Measurements from ENCODE around the gene MOB2. TPM values are rescaled to one million over a fixed set of nuclear protein-coding genes. Genes with fewer than 3 reads are reported as not detected.

The MOB2 gene
- total RNA-seq, 2 donors from 2014 or later = 11.4 to 31.3 TPM

DNA sequence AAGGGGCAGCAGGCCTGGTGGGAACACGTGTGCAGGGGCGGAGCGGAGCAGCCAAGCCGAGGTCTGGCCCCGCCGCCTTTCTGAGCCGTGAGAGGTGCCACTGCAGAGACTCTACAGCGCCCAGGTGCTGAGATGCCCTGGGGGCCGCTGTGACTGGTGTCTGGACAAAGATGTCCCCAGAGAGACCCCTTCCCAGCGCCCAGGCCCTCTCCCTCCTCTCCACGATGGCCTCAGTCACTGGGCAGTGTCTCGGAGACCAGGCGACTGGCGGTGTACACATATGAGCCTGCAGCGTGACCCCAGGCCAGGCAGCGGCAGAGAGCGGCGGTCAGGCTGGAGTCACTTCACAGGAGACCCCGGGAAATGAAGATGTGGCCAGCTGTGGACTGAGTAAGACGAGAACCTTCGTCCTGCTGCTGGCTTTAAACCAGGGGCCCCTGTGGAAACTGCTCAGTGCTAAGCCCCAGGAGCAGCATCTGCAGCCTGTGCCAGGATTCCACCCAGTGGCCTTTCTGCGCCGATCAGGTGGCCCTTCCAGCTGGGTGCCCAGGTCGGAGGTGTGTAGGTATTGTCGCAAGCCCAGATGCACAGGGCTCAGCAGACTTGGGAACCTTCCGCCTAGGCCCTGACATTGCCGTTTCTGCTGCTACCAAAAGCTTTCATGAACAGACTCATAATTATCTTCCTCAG is 34.7 kb downstream of the MOB2 start:
- ATAC-seq (no peak), DNase-seq (no peak)
- Histone ChIP-seq H3K36me3 (replicated peaks in 1 of 2; ENCODE audit: insufficient read depth in 1 of 2, low read depth in 2 of 2) (peaks cover 0 to 2% of the 10 kb centered on the region in 2 donors), H3K9me3 (no peaks in the 10 kb centered on the region), H3K4me1 (no peaks in the 10 kb centered on the region), H3K27ac (no peak overlapping the region), H3K27me3 (no peaks in the 10 kb centered on the region), H3K4me3 (no peak overlapping the region)
- intact Hi-C loops (cut with DNase I) = loop anchor here (10.0 kb wide), 1 partner anchor 587 kb away; no protein-coding TSS in a partner anchor
- WGBS, 2 donors = 59 to 82% methylated on average over 5 to 25 of the region's 27 CpGs
- TF ChIP-seq, protein P1, sequence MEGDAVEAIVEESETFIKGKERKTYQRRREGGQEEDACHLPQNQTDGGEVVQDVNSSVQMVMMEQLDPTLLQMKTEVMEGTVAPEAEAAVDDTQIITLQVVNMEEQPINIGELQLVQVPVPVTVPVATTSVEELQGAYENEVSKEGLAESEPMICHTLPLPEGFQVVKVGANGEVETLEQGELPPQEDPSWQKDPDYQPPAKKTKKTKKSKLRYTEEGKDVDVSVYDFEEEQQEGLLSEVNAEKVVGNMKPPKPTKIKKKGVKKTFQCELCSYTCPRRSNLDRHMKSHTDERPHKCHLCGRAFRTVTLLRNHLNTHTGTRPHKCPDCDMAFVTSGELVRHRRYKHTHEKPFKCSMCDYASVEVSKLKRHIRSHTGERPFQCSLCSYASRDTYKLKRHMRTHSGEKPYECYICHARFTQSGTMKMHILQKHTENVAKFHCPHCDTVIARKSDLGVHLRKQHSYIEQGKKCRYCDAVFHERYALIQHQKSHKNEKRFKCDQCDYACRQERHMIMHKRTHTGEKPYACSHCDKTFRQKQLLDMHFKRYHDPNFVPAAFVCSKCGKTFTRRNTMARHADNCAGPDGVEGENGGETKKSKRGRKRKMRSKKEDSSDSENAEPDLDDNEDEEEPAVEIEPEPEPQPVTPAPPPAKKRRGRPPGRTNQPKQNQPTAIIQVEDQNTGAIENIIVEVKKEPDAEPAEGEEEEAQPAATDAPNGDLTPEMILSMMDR (IDR thresholded peaks at IDR 0.05) = no peak
- no peak for TF ChIP-seq POLR2A (IDR thresholded peaks at IDR 0.05)

DNA sequence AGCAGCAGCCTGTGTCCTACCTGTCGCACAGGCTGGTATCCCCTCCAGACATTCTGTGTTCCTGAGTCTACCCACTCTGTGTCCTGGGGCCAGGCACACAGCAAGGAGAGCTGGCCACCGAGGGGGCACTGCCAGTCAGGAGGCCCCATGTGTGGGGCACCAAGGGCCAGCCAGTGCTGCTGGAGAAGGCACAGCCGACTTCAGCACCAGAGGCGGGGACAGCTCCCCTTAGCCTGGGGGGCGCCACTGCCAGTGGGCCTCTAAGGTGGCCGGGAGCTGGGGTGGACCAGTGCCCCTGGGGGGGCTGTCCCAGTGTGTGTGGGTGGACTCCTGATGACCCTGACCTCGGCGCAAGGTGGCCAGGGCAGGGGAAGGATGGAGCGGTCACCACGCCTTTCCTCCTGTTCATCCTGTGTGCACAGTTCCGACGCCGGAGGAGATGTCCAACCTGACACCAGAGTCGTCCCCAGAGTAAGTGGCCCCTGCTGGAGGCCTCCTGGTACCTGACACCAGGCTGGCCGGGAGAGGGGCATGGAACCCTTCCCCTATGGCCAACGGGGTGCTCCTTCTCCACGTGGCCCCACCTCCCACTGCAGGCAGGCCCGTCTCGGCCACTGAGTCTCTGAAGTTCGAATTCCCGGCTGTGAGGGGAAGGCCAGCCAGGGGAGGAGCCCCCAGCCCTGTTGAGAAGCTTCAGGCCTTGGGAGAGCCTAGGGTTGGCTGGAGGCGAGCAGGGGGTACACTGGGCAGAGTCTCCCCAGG is 35.4 kb downstream of the MOB2 start:
- intact Hi-C loops (cut with DNase I) = loop anchor here (10.0 kb wide), 1 partner anchor 586 kb away; no protein-coding TSS in a partner anchor
- TF ChIP-seq, protein P1 (IDR thresholded peaks at IDR 0.05) = no peak
- TF ChIP-seq POLR2A (IDR thresholded peaks at IDR 0.05) = no peak
- Histone ChIP-seq H3K27me3 (peaks cover 0 to 4% of the 10 kb centered on the region in 2 donors), H3K4me1 (no peaks in the 10 kb centered on the region), H3K27ac (no peak overlapping the region), H3K36me3 (replicated peaks in 1 of 2; ENCODE audit: insufficient read depth in 1 of 2, low read depth in 2 of 2) (peaks cover 0 to 2% of the 10 kb centered on the region in 2 donors), H3K9me3 (no peaks in the 10 kb centered on the region), H3K4me3 (no peak overlapping the region)
- WGBS, 2 donors = 84 to 93% methylated on average over 3 to 16 of the region's 22 CpGs
- ATAC-seq (no peak), DNase-seq (no peak)

DNA sequence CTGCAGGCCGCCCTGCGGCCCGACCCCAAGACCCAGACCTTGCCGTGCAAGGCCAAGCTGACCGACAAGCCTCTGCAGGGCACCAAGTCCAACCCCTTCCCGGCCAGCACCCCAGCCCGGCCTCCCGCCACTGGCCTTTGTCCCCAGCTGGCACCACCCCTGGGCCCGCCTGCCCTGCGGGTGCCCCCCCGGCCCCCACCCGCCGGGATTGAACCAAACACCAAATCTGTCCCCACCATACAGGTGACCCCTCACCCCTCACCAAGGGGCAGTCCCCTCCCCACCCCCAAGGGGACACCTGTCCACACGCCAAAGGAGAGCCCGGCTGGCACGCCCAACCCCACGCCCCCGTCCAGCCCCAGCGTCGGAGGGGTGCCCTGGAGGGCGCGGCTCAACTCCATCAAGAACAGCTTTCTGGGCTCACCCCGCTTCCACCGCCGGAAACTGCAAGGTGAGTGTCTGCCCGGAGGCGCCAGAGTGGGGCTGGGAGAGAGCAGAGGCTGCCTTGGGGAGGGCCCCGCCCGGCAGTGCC is 36.2 kb downstream of the MOB2 start:
- intact Hi-C loops (cut with DNase I) = loop anchor here (10.0 kb wide), 1 partner anchor 586 kb away; no protein-coding TSS in a partner anchor
- Histone ChIP-seq H3K9me3 (no peaks in the 10 kb centered on the region), H3K27me3 (peaks cover 0 to 4% of the 10 kb centered on the region in 2 donors), H3K4me1 (no peaks in the 10 kb centered on the region), H3K27ac (no peak overlapping the region), H3K36me3 (replicated peaks in 1 of 2; ENCODE audit: insufficient read depth in 1 of 2, low read depth in 2 of 2) (peaks cover 0 to 2% of the 10 kb centered on the region in 2 donors), H3K4me3 (no peak overlapping the region)
- 78 to 92% methylated on average over 9 to 22 of the region's 29 CpGs for WGBS, 2 donors
- DNase-seq (no peak), ATAC-seq (no peak)
- TF ChIP-seq POLR2A (IDR thresholded peaks at IDR 0.05) = no peak
- TF ChIP-seq, protein P1 (IDR thresholded peaks at IDR 0.05) = no peak

DNA sequence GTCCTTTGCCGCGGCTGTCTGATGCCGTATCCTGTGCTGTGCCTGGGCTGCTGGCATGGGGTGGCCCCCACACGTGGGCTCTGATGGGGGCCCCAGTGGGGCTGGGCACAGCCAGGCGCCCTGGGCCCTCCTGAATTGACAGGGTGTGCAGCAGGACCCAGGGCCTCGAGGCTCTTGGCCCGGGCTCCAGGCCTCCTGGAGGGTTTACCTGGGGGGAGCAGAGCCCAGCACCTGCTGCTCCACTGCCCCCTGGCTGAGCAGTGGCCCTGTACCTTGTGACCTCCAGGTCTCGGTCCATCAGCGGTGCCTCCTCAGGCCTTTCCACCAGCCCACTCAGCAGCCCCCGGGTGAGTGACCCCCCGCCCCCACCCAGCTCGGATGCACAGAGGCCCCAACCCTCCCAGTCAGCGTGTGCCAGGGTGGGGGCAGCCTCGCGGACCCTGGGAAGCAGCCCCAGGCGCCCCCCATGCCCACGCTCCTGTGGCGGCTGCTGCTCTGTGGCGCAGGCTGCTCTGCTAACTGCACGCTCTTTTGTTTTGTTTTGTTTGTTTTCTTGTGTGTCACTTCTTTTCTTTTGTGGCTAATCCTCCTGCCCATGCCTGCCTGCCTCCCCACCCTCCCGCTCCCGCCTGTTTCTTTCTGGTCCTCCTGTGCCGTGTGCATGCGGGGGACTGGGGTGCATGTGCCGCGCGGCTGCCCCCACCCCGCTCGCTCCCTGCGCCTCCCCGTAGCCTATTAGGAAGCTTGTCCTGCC is 36.9 kb downstream of the MOB2 start:
- no peaks in the 10 kb centered on the region for H3K4me1 ChIP-seq
- no peak overlapping the region for H3K27ac ChIP-seq
- WGBS, 2 donors = 72 to 86% methylated on average over 21 to 24 of the region's 31 CpGs
- DNase-seq (no peak), ATAC-seq (no peak)
- TF ChIP-seq POLR2A (IDR thresholded peaks at IDR 0.05) = no peak
- TF ChIP-seq, protein P1 (IDR thresholded peaks at IDR 0.05) = no peak
- no peaks in the 10 kb centered on the region for H3K9me3 ChIP-seq
- H3K27me3 ChIP-seq = peaks cover 0 to 4% of the 10 kb centered on the region in 2 donors
- H3K4me3 ChIP-seq = no peak overlapping the region
- intact Hi-C loops (cut with DNase I) = loop anchor here (10.0 kb wide), 1 partner anchor 585 kb away; no protein-coding TSS in a partner anchor
- H3K36me3 ChIP-seq (replicated peaks in 1 of 2; ENCODE audit: insufficient read depth in 1 of 2, low read depth in 2 of 2) = peaks cover 0 to 2% of the 10 kb centered on the region in 2 donors

All from body of pancreas (tissue), 4 donors.